Breast epithelium (tissue), 3 donors: ENCODE results near the gene TMED8.

Source experiments
- CTCF ChIP-seq, 3 donors: fragments of 450-650 bp; IDR thresholded peaks; one replicate each; pipeline ENCODE4 v1.5.1; 2016 to 2017; ENCODE audit warnings: antibody characterized with exemption in 3 of 3, mild to moderate bottlenecking in 3 of 3, moderate library complexity in 3 of 3
- POLR2A ChIP-seq: fragments of 450-650 bp; IDR thresholded peaks from one replicate; pipeline ENCODE4 v1.6.1; 2016; ENCODE audit warnings: antibody characterized with exemption, mild to moderate bottlenecking, moderate library complexity

DNA sequence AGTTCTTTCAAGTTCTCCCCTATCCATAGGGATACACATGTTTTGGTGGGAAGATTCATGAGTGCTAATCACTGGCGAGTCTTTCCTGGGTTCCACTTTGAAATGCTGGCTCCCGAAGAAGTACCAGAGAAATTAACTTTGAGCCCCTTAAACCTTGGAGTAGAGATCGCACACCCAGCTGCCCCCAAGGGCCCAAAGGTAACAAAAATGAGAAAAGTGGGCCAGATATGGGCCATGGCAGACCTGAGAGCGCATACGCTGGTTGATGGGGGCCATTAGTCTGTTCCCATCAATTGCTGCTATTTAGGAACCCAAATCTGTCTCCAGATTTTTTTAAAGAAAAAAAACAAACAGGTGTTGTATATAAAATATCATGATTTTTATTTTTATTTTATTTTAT, 53.9 kb downstream of the TMED8 start:
- TF ChIP-seq POLR2A (no peak), CTCF (IDR thresholded peaks at IDR 0.05) (no peak)
